MM.1S (cell line): ENCODE data around the gene CETP.

Experiments used
- CTCF ChIP-seq: fragments of 300-600 bp; sonication (generic); IDR thresholded peaks from 2 replicates; pipeline ENCODE4 v1.5.1; 2016; ENCODE audit warnings: antibody characterized with exemption, low read length, mixed read lengths
- EZH2 ChIP-seq: fragments of 300-600 bp; sonication (generic); optimal IDR thresholded peaks from 2 replicates; pipeline ENCODE3; 2017; ENCODE audit warnings: low read depth, mild to moderate bottlenecking, antibody characterized with exemption, low read length, mixed read lengths
- EZH2phosphoT487 ChIP-seq: fragments of 300-600 bp; sonication (generic); IDR thresholded peaks from 2 replicates; pipeline ENCODE4 v1.6.1; 2018; ENCODE audit warnings: antibody characterized with exemption, low read length

- TF ChIP-seq CTCF (no peak), EZH2phosphoT487 (no peak), EZH2 (no peak)
These were observed 25.9 kb downstream of the CETP start for GRCh38 chr16:56987692-56988091.
